Measurements from ENCODE around the gene ZBTB44. TPM values are rescaled to one million over a fixed set of nuclear protein-coding genes. Genes with fewer than 3 reads are reported as not detected.
A peak's percentile ranks its signal among the peaks of the same experiment; 100 is the strongest.

Gene ZBTB44
- total and polyA plus RNA-seq, 3 donors from 2014 or later = 103 to 158 (median 125) TPM

DNA sequence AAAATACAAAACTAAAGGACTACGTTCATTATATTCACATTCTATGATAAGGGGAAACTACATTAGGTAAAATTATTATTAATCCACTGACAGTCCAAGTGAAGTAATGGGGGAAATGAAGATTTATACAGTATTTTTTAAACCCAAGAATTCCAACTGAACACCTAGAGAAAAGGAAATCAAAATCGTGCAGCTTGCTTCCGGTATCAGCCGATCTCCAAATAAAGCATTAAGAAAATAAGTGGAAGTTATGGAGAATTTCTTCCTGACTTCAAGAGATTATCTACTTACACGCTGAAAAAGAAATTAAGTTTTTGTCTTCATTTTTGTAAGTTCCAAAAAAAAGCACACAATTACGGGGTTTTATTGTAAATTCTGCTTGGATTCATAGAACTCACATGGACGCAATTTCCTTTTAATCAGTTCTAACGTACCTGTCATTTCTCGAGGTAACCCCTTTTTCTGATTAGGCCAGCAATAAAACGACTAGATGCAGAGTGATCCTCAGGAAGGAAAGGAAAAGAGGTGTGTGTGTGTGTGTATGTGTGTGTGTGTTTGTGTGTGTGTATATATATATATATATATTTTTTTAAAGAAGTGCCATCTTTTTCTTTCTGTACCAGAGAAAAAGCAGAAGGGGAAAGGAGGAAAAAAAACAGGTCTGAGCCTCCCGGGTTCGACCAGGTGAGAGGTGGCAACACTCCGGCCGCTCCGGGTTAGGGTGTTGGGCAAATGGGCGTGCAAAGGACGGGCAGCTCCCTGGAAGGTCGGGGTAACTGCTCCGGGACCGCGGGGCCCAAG is 1.1 kb downstream of the ZBTB44 start:
- 1 to 2% methylated on average over 21 of the region's 21 CpGs for WGBS, 2 donors
- TF ChIP-seq POLR2A (IDR thresholded peaks at IDR 0.05) = no peak
- TF ChIP-seq, protein P1, sequence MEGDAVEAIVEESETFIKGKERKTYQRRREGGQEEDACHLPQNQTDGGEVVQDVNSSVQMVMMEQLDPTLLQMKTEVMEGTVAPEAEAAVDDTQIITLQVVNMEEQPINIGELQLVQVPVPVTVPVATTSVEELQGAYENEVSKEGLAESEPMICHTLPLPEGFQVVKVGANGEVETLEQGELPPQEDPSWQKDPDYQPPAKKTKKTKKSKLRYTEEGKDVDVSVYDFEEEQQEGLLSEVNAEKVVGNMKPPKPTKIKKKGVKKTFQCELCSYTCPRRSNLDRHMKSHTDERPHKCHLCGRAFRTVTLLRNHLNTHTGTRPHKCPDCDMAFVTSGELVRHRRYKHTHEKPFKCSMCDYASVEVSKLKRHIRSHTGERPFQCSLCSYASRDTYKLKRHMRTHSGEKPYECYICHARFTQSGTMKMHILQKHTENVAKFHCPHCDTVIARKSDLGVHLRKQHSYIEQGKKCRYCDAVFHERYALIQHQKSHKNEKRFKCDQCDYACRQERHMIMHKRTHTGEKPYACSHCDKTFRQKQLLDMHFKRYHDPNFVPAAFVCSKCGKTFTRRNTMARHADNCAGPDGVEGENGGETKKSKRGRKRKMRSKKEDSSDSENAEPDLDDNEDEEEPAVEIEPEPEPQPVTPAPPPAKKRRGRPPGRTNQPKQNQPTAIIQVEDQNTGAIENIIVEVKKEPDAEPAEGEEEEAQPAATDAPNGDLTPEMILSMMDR (IDR thresholded peaks at IDR 0.05) = no peak
- no peak for DNase-seq
- no peaks in the 10 kb centered on the region for H3K36me3 ChIP-seq (ENCODE audit: low read depth, missing control alignments)
- peak overlapping the region; percentile 93 to 97 for H3K27ac ChIP-seq
- no peaks in the 10 kb centered on the region for H3K9me3 ChIP-seq
- H3K27me3 ChIP-seq = no peaks in the 10 kb centered on the region
- H3K4me3 ChIP-seq = peak overlapping the region; percentile 77 to 82
- peaks cover 33% of the 10 kb centered on the region for H3K4me1 ChIP-seq
- intact Hi-C loops (cut with DNase I; ENCODE audit: low total_unique reads) = no loop called here

GRCh38 chr11:130312046-130312445 is 2.7 kb downstream of the ZBTB44 start:
- H3K4me3 ChIP-seq = no peak overlapping the region
- DNase-seq = no peak
- peaks cover 33% of the 10 kb centered on the region for H3K4me1 ChIP-seq
- no peaks in the 10 kb centered on the region for H3K27me3 ChIP-seq
- no peak overlapping the region for H3K27ac ChIP-seq
- H3K36me3 ChIP-seq (ENCODE audit: low read depth, missing control alignments) = no peaks in the 10 kb centered on the region
- no peaks in the 10 kb centered on the region for H3K9me3 ChIP-seq
- intact Hi-C loops (cut with DNase I; ENCODE audit: low total_unique reads) = no loop called here
- TF ChIP-seq, protein P1 (IDR thresholded peaks at IDR 0.05) = no peak
- no peak for TF ChIP-seq POLR2A (IDR thresholded peaks at IDR 0.05)

- no peak overlapping the region for H3K27ac ChIP-seq
- no peaks in the 10 kb centered on the region for H3K9me3 ChIP-seq
- 82 to 83% methylated on average over 4 of the region's 4 CpGs for WGBS, 2 donors
- TF ChIP-seq, protein P1 (IDR thresholded peaks at IDR 0.05) = no peak
- intact Hi-C loops (cut with DNase I; ENCODE audit: low total_unique reads) = no loop called here
- peaks cover 33% of the 10 kb centered on the region for H3K4me1 ChIP-seq
- no peak for DNase-seq
- H3K4me3 ChIP-seq = no peak overlapping the region
- H3K36me3 ChIP-seq (ENCODE audit: low read depth, missing control alignments) = no peaks in the 10 kb centered on the region
- no peaks in the 10 kb centered on the region for H3K27me3 ChIP-seq
These were observed 4.1 kb downstream of the ZBTB44 start for GRCh38 chr11:130310622-130311021.

GRCh38 chr11:130308886-130309285 is 5.8 kb downstream of the ZBTB44 start:
- H3K4me1 ChIP-seq = peaks cover 29% of the 10 kb centered on the region

More at GRCh38 chr11:130308886-130309285, 5.8 kb downstream of the ZBTB44 start:
- Histone ChIP-seq H3K27ac (peak overlapping the region in 1 of 2 donors; percentile 5), H3K4me3 (no peak overlapping the region), H3K9me3 (no peaks in the 10 kb centered on the region), H3K36me3 (ENCODE audit: low read depth, missing control alignments) (no peaks in the 10 kb centered on the region), H3K27me3 (no peaks in the 10 kb centered on the region)
- intact Hi-C loops (cut with DNase I; ENCODE audit: low total_unique reads) = no loop called here
- WGBS, 2 donors = 39 to 47% methylated on average over 2 of the region's 2 CpGs
- peak; percentile 46 for DNase-seq
- TF ChIP-seq, protein P1 (IDR thresholded peaks at IDR 0.05) = no peak
- no peak for TF ChIP-seq POLR2A (IDR thresholded peaks at IDR 0.05)

Data from testis (tissue), 3 donors.